GM18505 (cell line): Measurements from ENCODE around the gene CACNB2.

Source experiments
- ATAC-seq: cut with Tn5 transposase; IDR thresholded peaks from one replicate; pipeline ENCODE4 v1.9.1; 2021; ENCODE audit not compliant: unreplicated experiment
- POLR2A ChIP-seq: IDR thresholded peaks from 4 replicates; pipeline ENCODE4 v1.6.1; 2011; ENCODE audit warnings: borderline replicate concordance; ENCODE audit not compliant: insufficient read depth, insufficient read length; ENCODE audit errors: extremely low read depth

CACNB2 gene

DNA sequence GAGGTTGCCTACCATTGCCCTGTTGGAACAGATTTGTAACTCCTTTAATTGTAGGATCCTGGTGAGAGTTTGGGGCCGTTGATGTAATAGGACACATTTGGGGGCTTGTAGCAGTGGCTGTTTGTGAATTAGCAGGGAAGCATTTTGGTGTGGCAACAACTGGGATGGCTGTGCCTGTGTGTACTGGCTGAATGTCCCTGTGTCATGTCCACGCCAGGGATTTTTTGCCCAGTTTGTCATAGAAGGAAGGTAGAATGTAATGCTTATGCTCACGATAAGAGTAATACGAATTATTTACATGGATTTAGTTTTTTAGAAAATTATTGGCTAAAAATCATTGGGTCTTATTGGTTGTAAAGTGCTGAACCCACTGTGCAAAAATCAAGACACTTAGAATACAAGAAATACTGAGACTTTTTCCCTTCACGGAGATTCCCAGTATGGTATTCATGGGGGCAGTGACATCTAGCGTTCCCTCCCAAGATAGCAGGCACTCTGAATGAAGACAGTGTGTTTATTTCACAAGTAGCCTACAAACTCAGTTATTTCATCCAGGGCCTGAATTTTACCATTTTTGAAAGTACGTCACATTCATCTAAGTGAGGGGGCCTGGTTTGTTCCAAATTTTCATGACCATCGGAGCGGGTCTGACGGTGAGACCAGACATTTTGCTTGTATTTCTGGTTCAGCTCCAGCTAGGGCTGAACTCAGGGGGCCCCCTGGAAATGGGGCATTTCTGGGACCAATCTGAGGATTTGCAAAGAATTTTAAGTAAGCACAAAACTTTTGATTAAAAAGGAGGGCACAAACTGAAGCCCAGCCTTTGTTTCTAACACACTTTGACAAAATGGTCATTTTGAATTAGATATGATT is 74.7 kb downstream of the CACNB2 start:
- TF ChIP-seq POLR2A, result no peak
- no peak for ATAC-seq

DNA sequence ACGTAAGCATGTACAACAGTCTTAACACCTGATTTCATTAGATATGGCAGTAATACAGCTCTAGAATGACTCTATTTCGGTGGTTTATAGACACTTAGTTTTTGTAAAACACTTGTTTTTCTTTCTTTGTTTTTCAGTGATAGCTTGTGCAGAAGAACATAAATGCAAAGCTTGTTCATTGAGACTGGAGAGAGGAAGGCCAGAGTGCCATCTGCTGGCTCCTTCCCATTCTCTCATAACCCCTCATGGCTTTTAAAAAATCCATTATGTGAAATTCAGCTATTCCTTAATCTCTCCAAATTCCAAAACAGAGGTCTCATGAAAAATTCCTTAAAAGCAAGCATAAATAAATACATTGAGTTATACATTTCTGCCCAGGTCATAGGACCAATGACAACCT is 76.3 kb downstream of the CACNB2 start:
- no peak for TF ChIP-seq POLR2A
- ATAC-seq, result no peak

GRCh38 chr10:18217577-18217976 is 77.4 kb downstream of the CACNB2 start:
- no peak for ATAC-seq
- TF ChIP-seq POLR2A, result no peak

- ATAC-seq, result no peak
- TF ChIP-seq POLR2A, result no peak
These were observed 78.9 kb downstream of the CACNB2 start for GRCh38 chr10:18219146-18219545.

DNA sequence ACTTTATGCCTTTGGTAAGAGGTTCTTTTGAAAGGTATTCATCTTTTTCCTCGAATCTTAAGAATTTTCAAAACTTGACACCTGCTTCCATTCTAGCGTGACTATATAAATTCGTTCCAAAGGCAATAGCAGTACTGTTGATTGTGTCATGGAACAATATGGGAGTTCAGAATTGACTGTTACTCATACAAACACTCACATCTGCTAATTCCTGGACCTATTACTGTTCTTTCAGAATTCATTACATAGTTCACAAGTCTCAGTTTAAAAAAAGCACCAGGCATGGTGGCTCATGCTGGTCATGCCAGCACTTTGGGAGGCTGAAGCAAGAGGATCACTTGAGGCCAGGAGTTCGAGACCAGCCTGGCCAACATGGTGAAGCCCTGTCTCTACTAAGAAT is 80.9 kb downstream of the CACNB2 start:
- no peak for TF ChIP-seq POLR2A
- ATAC-seq, result no peak

DNA sequence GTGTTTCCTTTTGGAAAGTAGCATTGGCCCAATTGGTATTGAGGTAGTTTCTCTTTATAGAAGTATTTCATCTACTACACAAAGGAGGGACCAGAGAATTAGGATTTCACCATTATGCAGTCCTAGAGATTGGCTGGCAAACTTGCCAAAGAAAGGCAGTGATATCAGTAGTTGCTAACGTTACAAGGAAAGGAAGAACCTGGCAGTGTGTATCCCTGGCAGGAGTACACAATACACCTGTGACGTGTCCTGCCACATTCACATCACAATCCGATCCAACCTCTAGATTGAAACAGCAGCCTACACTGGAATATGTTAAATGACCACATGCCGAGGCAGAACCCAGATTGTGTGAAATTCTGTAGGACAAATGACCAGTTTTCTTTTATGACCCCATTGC is 81.7 kb downstream of the CACNB2 start:
- TF ChIP-seq POLR2A, result no peak

DNA sequence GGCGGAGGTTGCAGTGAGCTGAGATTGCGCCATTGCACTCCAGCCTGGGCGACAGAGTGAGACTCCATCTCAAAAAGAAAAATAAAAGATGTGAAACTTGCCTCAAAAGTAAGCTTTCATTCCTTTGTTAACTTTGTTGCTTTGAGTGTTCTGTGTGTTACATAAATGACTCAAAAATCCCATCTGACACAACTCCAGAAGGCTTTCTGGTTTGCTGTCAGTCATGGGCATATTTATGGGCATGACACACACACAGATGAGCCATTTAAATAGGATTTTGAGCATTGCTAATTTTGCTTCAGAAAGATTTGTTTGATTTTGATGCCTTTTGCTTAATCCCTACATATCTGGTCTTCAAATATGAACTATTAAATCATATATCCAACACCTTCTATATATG is 82.6 kb downstream of the CACNB2 start:
- ATAC-seq, result no peak
- TF ChIP-seq POLR2A, result no peak

More for the DNA sequence above, 81.7 kb downstream of the CACNB2 start:
- ATAC-seq, result no peak

DNA sequence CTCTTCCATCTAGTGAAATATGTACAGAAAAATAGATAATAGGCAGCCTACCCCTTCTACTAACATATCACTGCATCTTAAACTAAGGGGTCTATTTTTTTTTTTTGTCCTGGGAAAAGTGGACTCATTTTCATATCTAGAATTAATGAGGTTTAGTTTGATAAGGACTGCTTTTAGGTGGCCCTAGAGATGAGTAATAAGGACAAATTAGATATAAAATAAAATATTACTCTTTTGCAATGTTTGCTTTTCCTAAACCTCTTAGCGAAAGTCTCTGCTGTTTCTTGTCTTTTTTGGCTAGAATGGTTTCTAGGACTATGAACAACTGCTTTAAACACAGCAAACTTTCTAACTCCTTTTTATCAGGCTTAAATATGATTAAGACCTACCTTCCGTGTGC is 83.7 kb downstream of the CACNB2 start:
- TF ChIP-seq POLR2A, result no peak
- ATAC-seq, result no peak

DNA sequence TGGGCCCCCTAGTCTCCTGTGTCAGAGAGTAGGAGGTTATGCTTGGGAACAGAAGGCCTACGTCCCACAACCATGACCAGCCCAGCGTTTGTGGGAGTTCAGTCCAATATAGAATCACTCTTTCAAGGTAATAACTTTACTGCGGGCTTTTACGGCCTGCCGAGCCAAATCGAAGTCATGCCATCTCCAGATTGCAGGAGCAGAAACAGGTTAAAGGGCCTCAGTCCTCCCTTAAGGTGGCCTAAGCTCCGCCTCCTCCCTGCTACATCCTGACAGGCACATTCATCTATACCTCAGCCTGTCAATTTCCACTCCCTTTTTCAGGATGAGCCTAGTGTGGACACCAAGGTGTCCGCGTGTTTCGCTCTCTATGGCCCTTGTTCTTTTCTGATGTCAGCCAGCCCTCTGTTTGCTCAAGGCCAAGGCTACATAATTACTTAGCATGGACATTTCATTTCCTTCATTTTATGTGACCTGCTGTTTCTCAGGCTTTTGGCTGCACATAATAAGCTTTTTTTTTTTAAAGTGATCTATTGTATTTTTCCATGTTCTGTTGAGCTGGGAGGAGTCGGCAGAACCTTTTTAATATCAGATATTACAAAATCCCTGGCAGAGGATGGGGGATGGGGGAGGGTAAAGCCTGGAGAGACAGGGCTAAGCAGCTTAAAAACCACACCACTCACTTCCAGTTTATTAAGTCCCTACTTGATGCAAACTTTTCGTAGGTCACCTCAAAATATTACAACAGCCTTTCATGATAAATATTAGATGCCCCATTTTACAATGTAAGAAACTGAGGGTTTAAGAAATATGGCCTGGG is 84.6 kb downstream of the CACNB2 start:
- no peak for TF ChIP-seq POLR2A
- ATAC-seq, result no peak

DNA sequence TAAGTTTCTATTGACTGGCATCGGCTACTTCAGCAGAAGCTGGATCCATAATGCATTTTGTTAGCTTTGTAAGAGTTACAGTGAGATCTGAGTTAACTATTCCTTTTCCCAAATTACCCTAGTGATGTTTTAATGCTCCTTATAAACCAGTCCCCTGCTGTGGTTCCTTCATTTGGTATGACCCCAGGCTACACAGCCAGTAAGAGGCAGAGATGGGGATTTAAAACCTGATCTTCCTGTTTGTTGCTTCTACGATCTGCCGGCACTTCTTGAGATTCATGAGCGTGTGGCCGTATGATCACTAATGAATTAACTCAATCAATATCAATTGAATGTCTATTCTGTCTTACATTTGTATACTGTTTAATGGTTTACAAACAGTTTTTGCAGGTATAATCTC is 86.1 kb downstream of the CACNB2 start:
- ATAC-seq, result no peak
- TF ChIP-seq POLR2A, result no peak

DNA sequence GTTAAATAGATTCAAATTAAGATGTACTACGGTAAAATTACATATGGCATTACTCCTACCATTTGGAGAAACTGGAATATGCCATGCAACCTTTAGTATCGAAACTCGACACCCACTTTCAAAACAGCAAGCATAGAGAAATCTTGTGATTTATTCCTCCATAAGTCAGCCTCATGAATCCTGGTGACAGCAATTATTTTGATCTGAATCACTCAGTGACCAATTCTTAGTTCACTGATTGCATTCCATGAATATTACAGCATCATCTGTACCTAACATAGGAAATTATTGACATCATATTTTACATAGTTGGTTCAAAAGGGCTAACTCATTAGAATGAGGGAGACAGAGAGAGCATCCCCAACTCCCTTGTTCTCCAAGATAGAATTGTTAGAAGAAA is 89.6 kb downstream of the CACNB2 start:
- no peak for TF ChIP-seq POLR2A
- ATAC-seq, result no peak

GRCh38 chr10:18230794-18231193 is 90.6 kb downstream of the CACNB2 start:
- no peak for ATAC-seq
- TF ChIP-seq POLR2A, result no peak

DNA sequence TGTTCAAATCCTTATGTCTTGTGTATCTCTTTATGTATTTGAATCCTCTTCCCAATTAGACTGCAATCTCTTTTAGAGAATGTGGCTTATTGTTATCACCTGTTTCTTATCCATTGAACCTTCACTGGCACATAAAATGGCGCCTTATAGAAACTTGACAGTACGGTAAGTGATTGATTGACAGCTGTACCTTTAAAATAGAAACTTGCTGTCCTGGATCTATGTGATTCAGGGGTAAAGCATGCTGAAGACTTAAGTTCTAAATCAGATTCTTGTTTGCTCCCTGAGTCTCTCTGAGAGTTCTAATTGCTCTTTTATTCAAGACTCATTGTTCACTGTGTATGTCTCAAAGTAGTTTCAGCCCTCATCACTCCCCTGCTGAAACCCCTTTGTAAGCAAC is 91.3 kb downstream of the CACNB2 start:
- ATAC-seq, result no peak
- no peak for TF ChIP-seq POLR2A

GRCh38 chr10:18233775-18234174 is 93.6 kb downstream of the CACNB2 start:
- no peak for ATAC-seq
- no peak for TF ChIP-seq POLR2A
